Central memory CD8-positive, alpha-beta T cell (primary cell): ENCODE results near the gene MPG.
A peak's percentile ranks its signal among the peaks of the same experiment; 100 is the strongest.
"Not testable (repeated sequence)": the region's sequence is repeated elsewhere in the genome, so short reads cannot be mapped to it uniquely, and the experiment has no call there.

Source experiments
- ATAC-seq: fragments of 150-1000 bp; cut with Tn5 transposase; replicated peaks from 2 replicates; pipeline ENCODE4 v1.10.0; 2022; ENCODE audit warnings: mild to moderate bottlenecking, moderate FRiP score, moderate number of reproducible peaks; ENCODE audit not compliant: poor library complexity, severe bottlenecking; ENCODE audit errors: extremely low read depth
- DNase-seq, 2 donors: peaks; one replicate each; pipeline ENCODE4 v3.0.0; 2021; ENCODE audit warnings: low spot score in 2 of 2
- H3K27ac Mint-ChIP-seq: one replicate; pipeline ENCODE4 v1.8.0; 2022; ENCODE audit warnings: low read depth, mild to moderate bottlenecking, moderate library complexity, mixed read lengths
- H3K27me3 Mint-ChIP-seq: one replicate; pipeline ENCODE4 v1.8.0; 2022; ENCODE audit warnings: mixed read lengths
- H3K36me3 Mint-ChIP-seq: one replicate; pipeline ENCODE4 v1.8.0; 2022; ENCODE audit warnings: mild to moderate bottlenecking, moderate library complexity, mixed read lengths; ENCODE audit not compliant: insufficient read depth
- H3K4me1 Mint-ChIP-seq: one replicate; pipeline ENCODE4 v1.8.0; 2022; ENCODE audit warnings: mixed read lengths
- H3K4me3 Mint-ChIP-seq: one replicate; pipeline ENCODE4 v1.8.0; 2022; ENCODE audit warnings: mild to moderate bottlenecking, moderate library complexity, mixed read lengths
- H3K9me3 Mint-ChIP-seq: one replicate; pipeline ENCODE4 v1.8.0; 2022; ENCODE audit warnings: mixed read lengths

MPG gene

DNA sequence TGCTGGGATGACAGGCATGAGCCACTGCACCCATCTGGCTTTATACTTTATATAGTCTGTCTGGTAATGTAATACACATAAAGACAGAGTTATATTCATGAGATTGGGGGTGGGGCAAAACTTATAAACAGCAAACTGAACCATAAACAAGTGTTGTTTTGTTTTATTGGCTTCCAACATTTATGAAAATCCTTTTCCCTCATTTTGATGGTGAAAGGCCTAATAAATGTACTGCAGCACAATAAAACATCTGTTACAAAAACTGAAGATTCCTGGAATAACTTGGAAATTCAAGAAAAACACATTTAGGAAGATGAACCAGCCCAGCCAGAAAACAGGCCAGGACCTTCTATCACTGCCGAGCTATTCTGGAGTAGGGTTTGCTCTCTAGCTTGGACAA lies 44.3 kb downstream of the MPG start:
- no peak for ATAC-seq
- Mint-ChIP-seq H3K27ac (peak overlapping the region; percentile 83), H3K27me3 (no peaks in the 10 kb centered on the region), H3K4me3 (no peak overlapping the region), H3K9me3 (no peaks in the 10 kb centered on the region), H3K4me1 (peaks cover 19% of the 10 kb centered on the region), H3K36me3 (peaks cover 3% of the 10 kb centered on the region)
- DNase-seq, result no peak

DNA sequence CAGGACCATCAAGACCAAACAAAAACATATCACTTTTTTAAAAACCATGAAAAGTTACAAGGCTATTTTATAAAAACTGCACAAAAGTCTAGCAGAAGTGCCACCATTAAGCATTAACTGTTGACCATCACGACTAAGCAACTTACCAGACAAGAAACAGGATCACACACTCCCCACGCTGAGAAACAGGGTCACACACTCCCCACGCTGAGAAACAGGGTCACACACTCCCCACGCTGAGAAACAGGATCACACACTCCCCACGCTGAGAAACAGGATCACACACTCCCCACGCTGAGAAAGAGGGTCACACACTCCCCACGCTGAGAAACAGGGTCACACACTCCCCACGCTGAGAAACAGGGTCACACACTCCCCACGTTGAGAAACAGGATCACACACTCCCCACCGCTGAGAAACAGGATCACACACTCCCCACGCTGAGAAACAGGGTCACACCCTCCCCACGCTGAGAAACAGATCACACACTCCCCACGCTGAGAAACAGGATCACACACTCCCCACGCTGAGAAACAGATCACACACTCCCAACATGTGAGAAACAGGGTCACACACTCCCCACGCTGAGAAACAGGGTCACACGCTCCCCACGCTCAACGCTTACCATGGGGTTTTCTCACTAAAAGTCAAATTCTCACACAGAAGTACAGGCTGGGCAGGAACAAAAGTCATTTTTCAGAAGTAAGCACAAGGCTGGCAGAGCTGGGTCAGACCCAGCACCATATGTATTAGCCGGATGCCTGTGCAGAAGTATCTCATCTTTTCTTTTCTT lies 45.7 kb downstream of the MPG start:
- not testable (repeated sequence) for DNase-seq, H3K9me3 Mint-ChIP-seq

DNA sequence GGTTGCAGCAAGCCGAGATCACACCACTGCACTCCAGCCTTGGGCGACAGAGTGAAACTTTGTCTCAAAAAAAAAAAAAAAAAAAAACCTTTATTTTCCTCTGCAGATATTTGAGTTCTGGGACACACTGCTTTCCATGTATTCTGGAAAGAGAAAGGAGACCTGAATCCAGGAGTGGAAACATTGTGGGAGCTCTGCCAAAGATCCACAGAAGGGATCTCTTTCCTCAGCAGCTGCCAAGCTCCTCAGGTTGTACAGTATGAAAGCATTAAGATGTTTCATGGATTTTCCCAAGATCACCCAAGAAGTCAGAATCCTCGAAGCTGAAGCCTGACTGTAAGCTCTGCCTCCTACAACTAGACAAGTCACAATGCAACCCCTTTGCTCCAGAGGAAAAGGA lies 47.0 kb downstream of the MPG start:
- Mint-ChIP-seq H3K4me1 (peaks cover 31% of the 10 kb centered on the region), H3K27ac (no peak overlapping the region), H3K4me3 (no peak overlapping the region), H3K36me3 (peaks cover 5% of the 10 kb centered on the region), H3K27me3 (no peaks in the 10 kb centered on the region), H3K9me3 (no peaks in the 10 kb centered on the region)
- DNase-seq (no peak), ATAC-seq (no peak)

More for the DNA sequence above, 45.7 kb downstream of the MPG start:
- not testable (repeated sequence) for H3K36me3 Mint-ChIP-seq, H3K27me3 Mint-ChIP-seq, H3K4me3 Mint-ChIP-seq
- Mint-ChIP-seq H3K4me1 (peaks cover 19% of the 10 kb centered on the region), H3K27ac (peak overlapping the region; percentile 83)
- ATAC-seq, result peak; percentile 76

DNA sequence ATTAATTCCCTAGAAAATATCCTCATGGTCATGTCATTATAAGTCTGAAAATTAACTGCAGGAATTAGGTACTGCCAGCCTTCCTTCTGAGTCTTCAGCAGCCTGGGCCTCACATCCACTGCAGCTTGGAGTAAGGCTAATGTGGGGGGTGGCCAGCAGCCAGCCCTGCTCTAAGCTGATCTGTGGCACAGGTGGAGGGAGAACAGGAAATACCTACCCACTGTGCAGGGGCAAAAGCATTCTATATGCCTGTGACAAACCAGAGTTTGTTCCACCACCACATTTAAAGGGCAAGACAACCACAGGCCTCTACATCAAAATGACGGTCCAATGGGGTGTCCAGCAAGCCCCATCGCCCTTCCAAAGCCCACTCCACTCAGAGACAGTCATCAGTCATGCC lies 51.0 kb downstream of the MPG start:
- H3K36me3 Mint-ChIP-seq, result peaks cover 9% of the 10 kb centered on the region
- H3K27ac Mint-ChIP-seq, result no peak overlapping the region
- H3K4me3 Mint-ChIP-seq, result no peak overlapping the region
- H3K4me1 Mint-ChIP-seq, result peaks cover 25% of the 10 kb centered on the region
- H3K27me3 Mint-ChIP-seq, result no peaks in the 10 kb centered on the region
- H3K9me3 Mint-ChIP-seq, result no peaks in the 10 kb centered on the region
- ATAC-seq (no peak), DNase-seq (no peak)

DNA sequence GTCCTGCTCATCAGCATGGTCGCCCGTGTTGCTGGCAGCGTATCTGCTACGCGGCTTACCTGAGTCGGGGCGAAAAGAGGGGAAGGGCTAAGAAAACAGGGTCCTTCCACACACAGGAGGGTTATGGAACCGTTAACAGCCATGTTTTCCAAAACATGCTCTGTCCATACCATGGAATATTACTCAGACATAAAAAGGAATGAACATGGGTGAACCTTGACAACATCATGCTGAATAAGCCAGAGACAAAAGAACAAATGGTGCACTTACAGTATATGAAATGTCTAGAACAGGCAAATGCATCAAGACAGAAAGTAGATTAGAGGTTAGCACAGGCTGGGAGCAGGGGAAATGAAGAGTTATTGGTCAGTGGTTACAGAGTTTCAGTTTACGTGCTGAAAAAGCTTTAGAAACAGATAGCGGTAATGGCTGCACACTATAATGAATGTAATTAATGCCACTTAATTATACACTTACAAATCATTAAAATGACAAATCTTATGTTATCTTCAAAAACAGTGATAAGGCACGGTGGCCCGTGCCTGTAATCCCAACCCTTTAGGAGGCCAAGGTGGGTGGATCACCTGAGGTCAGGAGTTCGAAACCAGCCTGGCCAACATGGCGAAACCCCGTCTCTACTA lies 52.6 kb downstream of the MPG start:
- Mint-ChIP-seq H3K27me3 (no peaks in the 10 kb centered on the region), H3K4me1 (peaks cover 25% of the 10 kb centered on the region), H3K27ac (no peak overlapping the region), H3K9me3 (no peaks in the 10 kb centered on the region), H3K4me3 (no peak overlapping the region), H3K36me3 (peaks cover 10% of the 10 kb centered on the region)
- DNase-seq (no peak), ATAC-seq (no peak)

DNA sequence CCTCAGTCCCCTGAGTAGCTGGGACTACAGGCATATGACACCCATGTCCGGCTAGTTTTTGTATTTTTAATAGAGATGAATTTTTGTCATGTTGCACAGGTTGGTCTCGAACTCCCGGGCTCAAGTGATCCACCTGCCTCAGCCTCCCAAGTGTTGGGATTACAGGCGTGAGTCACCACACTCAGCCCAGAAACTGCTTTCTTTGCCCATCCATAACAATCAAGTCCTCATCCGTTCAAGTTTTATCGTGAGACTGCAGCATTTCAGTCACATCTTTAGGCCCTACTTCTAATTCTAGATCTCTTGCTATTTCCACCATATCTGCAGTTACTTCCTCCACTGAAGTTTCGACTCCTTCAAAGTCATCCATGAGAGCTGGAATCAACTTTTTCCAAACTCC lies 54.1 kb downstream of the MPG start:
- Mint-ChIP-seq H3K4me3 (no peak overlapping the region), H3K4me1 (peaks cover 32% of the 10 kb centered on the region), H3K36me3 (peaks cover 6% of the 10 kb centered on the region), H3K27ac (no peak overlapping the region), H3K9me3 (no peaks in the 10 kb centered on the region), H3K27me3 (no peaks in the 10 kb centered on the region)
- DNase-seq (no peak), ATAC-seq (no peak)

DNA sequence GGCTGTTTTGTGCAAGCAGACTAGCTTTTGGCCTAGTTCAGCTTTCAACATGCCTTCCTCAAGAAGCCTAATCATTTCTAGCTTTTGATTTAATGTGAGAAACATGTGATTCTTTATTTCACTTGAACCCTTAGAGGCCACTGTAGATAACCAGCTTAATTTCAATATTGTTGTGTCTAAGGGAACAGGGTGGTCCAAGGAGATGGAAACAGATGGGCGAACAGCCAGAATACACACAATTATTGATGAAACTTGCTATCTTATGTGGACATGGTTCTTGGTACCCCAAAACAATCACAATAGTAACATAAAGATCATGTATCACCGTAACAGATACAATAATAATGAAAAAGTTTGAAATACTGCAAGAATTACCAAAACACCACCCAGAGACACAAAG lies 55.7 kb downstream of the MPG start:
- peaks cover 32% of the 10 kb centered on the region for H3K4me1 Mint-ChIP-seq
- no peak for DNase-seq
- H3K4me3 Mint-ChIP-seq, result no peak overlapping the region
- no peak for ATAC-seq
- H3K27ac Mint-ChIP-seq, result no peak overlapping the region
- peaks cover 12% of the 10 kb centered on the region for H3K36me3 Mint-ChIP-seq
- no peaks in the 10 kb centered on the region for H3K9me3 Mint-ChIP-seq
- H3K27me3 Mint-ChIP-seq, result no peaks in the 10 kb centered on the region
